Thoracic aorta (tissue), 2 donors: ENCODE data around the gene SBNO1. TPM values are rescaled to one million over a fixed set of nuclear protein-coding genes. Genes with fewer than 3 reads are reported as not detected.

Experiments
- ATAC-seq: fragments of 150-250 bp; one replicate; pipeline ENCODE4 v1.8.0; 2017; ENCODE audit warnings: low read depth; ENCODE audit not compliant: insufficient number of reproducible peaks, low FRiP score
- DNase-seq: peaks from one replicate; pipeline ENCODE4 v3.0.0-alpha.2; 2020; ENCODE audit warnings: low spot score
- H3K27ac ChIP-seq, 2 donors: fragments of 200-600 bp; sonication (generic); 1 replicate in 1 of 2; 2 replicates in 1 of 2; pipeline ENCODE4 v1.5.1; 2016; ENCODE audit warnings: mild to moderate bottlenecking in 2 of 2, moderate library complexity in 2 of 2
- H3K27me3 ChIP-seq: fragments of 200-600 bp; sonication (generic); replicated peaks from 2 replicates; pipeline ENCODE4 v1.6.0; 2016; ENCODE audit warnings: mild to moderate bottlenecking; ENCODE audit not compliant: insufficient read depth
- H3K36me3 ChIP-seq: fragments of 200-600 bp; sonication (generic); one replicate; pipeline ENCODE4 v1.5.1; 2016
- H3K4me1 ChIP-seq, 2 donors: fragments of 200-600 bp; sonication (generic); 1 replicate in 1 of 2; 2 replicates in 1 of 2; pipeline versions ENCODE4 v1.5.1 to v1.6.0; 2016; ENCODE audit warnings: low read depth in 2 of 2, mild to moderate bottlenecking in 1 of 2; ENCODE audit not compliant: control insufficient read depth in 1 of 2
- H3K4me3 ChIP-seq: fragments of 200-600 bp; sonication (generic); 2 replicates; pipeline ENCODE4 v1.5.1; 2016; ENCODE audit warnings: mild to moderate bottlenecking
- H3K9me3 ChIP-seq: fragments of 200-600 bp; sonication (generic); 2 replicates; pipeline ENCODE4 v1.5.1; 2016
- CTCF ChIP-seq: fragments of 200-600 bp; sonication (generic); IDR thresholded peaks from one replicate; pipeline ENCODE4 v1.5.1; 2019; ENCODE audit warnings: antibody characterized with exemption
- total RNA-seq, 2 donors: library from RNA; depleted of rRNA; stranded (reverse); fragments of >200 nt; gene quantifications; one replicate each; pipeline versions ENCODE4 v1.1.0 to v1.2.3, GENCODE V29; 2016

SBNO1 gene
- total RNA-seq, 2 donors from 2014 or later, result 15.6 to 25.0 TPM

- Histone ChIP-seq H3K4me3 (no peak overlapping the region), H3K36me3 (peaks cover 53% of the 10 kb centered on the region), H3K27ac (peak overlapping the region; percentile 53 to 54), H3K9me3 (no peaks in the 10 kb centered on the region), H3K27me3 (no peaks in the 10 kb centered on the region), H3K4me1 (peaks cover 40 to 63% of the 10 kb centered on the region in 2 donors)
- DNase-seq (no peak), ATAC-seq (no peak)
- no peak for TF ChIP-seq CTCF
Measured at GRCh38 chr12:123401753-123402683, 37.4 kb upstream of the SBNO1 start.

GRCh38 chr12:123399255-123399617 lies 34.6 kb upstream of the SBNO1 start:
- peaks cover 50 to 91% of the 10 kb centered on the region in 2 donors for H3K4me1 ChIP-seq
- no peaks in the 10 kb centered on the region for H3K27me3 ChIP-seq
- H3K27ac ChIP-seq, result peak overlapping the region; percentile 94 to 97
- H3K9me3 ChIP-seq, result no peaks in the 10 kb centered on the region
- peaks cover 54% of the 10 kb centered on the region for H3K36me3 ChIP-seq
- DNase-seq (no peak), ATAC-seq (no peak)
- TF ChIP-seq CTCF, result no peak
- H3K4me3 ChIP-seq, result peak overlapping the region; percentile 58

GRCh38 chr12:123398550-123399254 lies 34.1 kb upstream of the SBNO1 start:
- Histone ChIP-seq H3K4me1 (peaks cover 50 to 93% of the 10 kb centered on the region in 2 donors), H3K9me3 (no peaks in the 10 kb centered on the region), H3K4me3 (peak overlapping the region; percentile 58), H3K27me3 (no peaks in the 10 kb centered on the region), H3K36me3 (peaks cover 50% of the 10 kb centered on the region), H3K27ac (peak overlapping the region; percentile 94 to 97)
- DNase-seq (peak; percentile 56), ATAC-seq (peak; percentile 64)
- no peak for TF ChIP-seq CTCF

GRCh38 chr12:123398177-123398549 lies 33.5 kb upstream of the SBNO1 start:
- Histone ChIP-seq H3K4me3 (peak overlapping the region; percentile 58), H3K36me3 (peaks cover 45% of the 10 kb centered on the region), H3K4me1 (peaks cover 50 to 93% of the 10 kb centered on the region in 2 donors), H3K27ac (peak overlapping the region; percentile 94 to 97), H3K27me3 (no peaks in the 10 kb centered on the region), H3K9me3 (no peaks in the 10 kb centered on the region)
- DNase-seq (no peak), ATAC-seq (no peak)
- TF ChIP-seq CTCF, result no peak

- peak overlapping the region; percentile 94 to 97 for H3K27ac ChIP-seq
Measured at GRCh38 chr12:123397400-123397799, 32.8 kb upstream of the SBNO1 start.

More at GRCh38 chr12:123397400-123397799, 32.8 kb upstream of the SBNO1 start:
- no peak for TF ChIP-seq CTCF
- DNase-seq (no peak), ATAC-seq (no peak)
- Histone ChIP-seq H3K4me3 (peak overlapping the region; percentile 58), H3K27me3 (no peaks in the 10 kb centered on the region), H3K4me1 (peaks cover 49 to 93% of the 10 kb centered on the region in 2 donors), H3K36me3 (peaks cover 40% of the 10 kb centered on the region), H3K9me3 (no peaks in the 10 kb centered on the region)
